KOPT-K1 (cell line): ENCODE data around the gene IL12B.
"Not testable (repeated sequence)": the region's sequence is repeated elsewhere in the genome, so short reads cannot be mapped to it uniquely, and the experiment has no call there.

Source experiments
- H3K27ac ChIP-seq: fragments of 200-600 bp; sonication (generic); 2 replicates; pipeline ENCODE4 v1.5.1; 2016; ENCODE audit warnings: antibody characterized with exemption, mild to moderate bottlenecking, low read depth, low read length; ENCODE audit not compliant: poor library complexity, severe bottlenecking
- H3K36me3 ChIP-seq: fragments of 200-600 bp; sonication (generic); 2 replicates; pipeline ENCODE4 v1.5.1; 2017; ENCODE audit warnings: antibody characterized with exemption, mild to moderate bottlenecking, low read length, moderate library complexity; ENCODE audit not compliant: insufficient read depth
- H3K9me3 ChIP-seq: fragments of 200-600 bp; sonication (generic); 2 replicates; pipeline ENCODE4 v1.5.1; 2017; ENCODE audit warnings: antibody characterized with exemption, low read length, mild to moderate bottlenecking; ENCODE audit not compliant: insufficient read depth, poor library complexity, severe bottlenecking

The IL12B gene

DNA sequence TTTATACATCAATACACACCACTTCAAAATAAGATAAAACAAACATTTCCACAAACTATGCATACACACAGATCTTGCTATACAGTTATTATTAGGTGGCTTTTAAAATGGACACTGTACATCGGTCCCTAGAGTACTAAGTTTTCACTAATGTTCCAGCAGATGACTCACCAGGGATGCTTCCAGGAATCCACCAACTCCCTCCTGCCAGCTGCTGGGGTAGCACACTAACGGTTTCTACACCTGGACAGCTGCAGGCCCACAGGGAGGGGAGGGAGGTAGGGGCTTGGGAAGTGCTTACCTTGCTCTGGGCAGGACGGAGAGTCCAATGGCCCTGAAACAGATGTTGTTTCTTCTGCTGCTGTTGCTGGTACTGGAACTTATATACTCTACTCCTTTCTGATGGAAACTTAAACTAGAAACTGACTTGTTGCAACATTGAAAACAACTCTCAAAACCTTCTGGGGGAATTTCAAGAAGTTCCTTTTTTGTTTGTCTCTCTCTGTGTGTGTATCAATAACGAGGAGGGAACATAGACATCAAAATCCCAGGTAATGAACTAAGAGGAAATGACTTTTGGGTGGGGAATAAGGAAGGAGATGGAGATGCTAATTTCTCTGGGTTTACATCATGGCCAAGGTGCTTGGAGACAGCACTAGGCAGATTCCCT lies at the start of gene IL12B:
Gene IL12B, minus strand, starts transcription at position 357 of the 670 bp plus-strand sequence. CDS start 3,705 bp downstream, outside the sequence.
- Histone ChIP-seq H3K27ac (no peak within 1 kb of the TSS), H3K9me3 (no peaks in the 10 kb centered on the region)

DNA sequence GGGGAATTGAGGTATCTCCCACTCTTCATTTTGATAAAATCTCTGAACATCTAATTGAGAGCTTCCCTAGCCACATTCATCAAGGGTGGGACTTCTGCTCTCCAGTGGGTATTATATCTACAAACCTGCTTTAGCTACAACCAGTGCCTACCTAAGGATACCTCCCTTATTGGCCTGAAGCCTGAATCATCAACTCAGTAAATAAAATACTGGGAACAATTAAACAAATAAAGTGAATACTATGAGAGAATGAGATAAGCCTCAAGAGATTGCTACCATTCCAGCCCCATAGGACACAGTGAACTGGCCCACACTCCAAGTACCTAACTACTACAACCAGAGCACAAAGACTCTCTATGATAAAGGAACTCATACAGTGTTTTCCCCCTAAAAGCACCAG lies 47.4 kb upstream of the IL12B start:
- Histone ChIP-seq H3K27ac (no peak overlapping the region), H3K36me3 (no peaks in the 10 kb centered on the region), H3K9me3 (peaks cover 8% of the 10 kb centered on the region)

More for the DNA sequence above, at the start of gene IL12B:
- no peaks in the 10 kb centered on the region for H3K36me3 ChIP-seq

GRCh38 chr5:159367866-159368265 lies 37.6 kb upstream of the IL12B start:
- H3K9me3 ChIP-seq, H3K27ac ChIP-seq, H3K36me3 ChIP-seq: not testable (repeated sequence)

DNA sequence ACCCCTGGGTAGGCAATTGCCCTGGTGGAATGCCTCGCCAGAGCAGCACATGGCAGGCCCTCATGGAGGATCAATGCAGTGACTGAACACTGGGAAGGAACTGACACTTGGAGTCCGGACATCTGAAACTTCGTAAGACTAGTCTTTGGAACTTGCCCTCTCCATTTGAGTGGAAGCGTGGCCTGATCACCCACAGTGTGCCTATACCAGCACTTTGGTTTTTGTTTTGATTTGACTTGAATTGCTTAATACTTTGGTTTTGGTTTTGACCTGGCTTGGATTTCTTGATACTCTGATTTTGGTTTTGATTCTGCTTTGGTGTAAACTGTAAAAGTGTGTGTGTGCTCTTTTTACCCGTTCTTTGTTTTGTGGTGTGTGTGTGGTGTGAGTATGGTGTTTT lies 36.5 kb upstream of the IL12B start:
- not testable (repeated sequence) for H3K9me3 ChIP-seq, H3K36me3 ChIP-seq, H3K27ac ChIP-seq

- Histone ChIP-seq H3K9me3 (no peaks in the 10 kb centered on the region), H3K36me3 (no peaks in the 10 kb centered on the region), H3K27ac (no peak overlapping the region)
Observed at GRCh38 chr5:159362220-159362619, 31.9 kb upstream of the IL12B start.

DNA sequence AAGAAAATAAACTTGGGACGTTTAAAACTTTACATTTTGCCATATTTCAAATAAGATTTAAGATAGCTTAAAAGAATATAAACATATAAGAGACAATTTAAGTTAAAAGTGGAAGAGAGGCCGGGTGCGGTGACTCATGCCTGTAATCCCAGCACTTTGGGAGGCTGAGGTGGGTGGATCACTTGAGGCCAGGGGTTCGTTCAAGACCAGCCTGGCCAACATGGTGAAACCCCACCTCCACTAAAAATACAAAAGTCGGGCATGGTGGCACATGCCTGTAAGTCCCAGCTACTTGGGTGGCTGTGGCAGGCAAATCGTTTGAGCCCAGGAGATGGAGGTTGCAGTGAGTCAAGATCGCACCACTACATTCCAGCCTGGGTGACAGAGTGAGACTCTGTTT lies 29.6 kb upstream of the IL12B start:
- H3K27ac ChIP-seq, H3K9me3 ChIP-seq, H3K36me3 ChIP-seq: not testable (repeated sequence)

GRCh38 chr5:159359408-159359807 lies 29.1 kb upstream of the IL12B start:
- H3K27ac ChIP-seq, result no peak overlapping the region
- H3K36me3 ChIP-seq, result no peaks in the 10 kb centered on the region
- no peaks in the 10 kb centered on the region for H3K9me3 ChIP-seq

- Histone ChIP-seq H3K27ac (no peak overlapping the region), H3K9me3 (no peaks in the 10 kb centered on the region), H3K36me3 (no peaks in the 10 kb centered on the region)
Observed at GRCh38 chr5:159353661-159354252, 23.5 kb upstream of the IL12B start.

GRCh38 chr5:159350644-159351043 lies 20.4 kb upstream of the IL12B start:
- H3K36me3 ChIP-seq, H3K9me3 ChIP-seq, H3K27ac ChIP-seq: not testable (repeated sequence)

GRCh38 chr5:159350216-159350615 lies 19.9 kb upstream of the IL12B start:
- not testable (repeated sequence) for H3K9me3 ChIP-seq, H3K36me3 ChIP-seq, H3K27ac ChIP-seq

DNA sequence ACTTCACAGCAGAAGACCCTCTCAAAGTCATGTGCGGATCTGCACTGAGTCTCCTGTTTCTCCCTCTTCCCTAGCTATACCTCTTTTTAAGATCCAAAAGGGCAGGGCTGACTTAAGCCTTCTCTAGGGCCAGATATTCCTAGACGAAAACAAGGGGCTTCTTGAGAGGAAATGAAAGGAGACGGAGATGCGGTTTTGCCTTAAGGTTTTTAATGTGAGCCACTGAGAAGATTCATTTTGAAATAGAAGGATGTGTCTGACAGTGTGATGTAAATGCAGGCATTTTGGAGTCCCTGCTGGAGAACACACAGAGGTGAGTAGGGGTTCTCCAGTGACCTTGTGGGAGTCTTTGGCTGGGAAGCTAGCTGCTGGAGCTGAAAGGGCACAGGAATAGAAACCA lies 15.6 kb upstream of the IL12B start:
- H3K27ac ChIP-seq, result no peak overlapping the region

DNA sequence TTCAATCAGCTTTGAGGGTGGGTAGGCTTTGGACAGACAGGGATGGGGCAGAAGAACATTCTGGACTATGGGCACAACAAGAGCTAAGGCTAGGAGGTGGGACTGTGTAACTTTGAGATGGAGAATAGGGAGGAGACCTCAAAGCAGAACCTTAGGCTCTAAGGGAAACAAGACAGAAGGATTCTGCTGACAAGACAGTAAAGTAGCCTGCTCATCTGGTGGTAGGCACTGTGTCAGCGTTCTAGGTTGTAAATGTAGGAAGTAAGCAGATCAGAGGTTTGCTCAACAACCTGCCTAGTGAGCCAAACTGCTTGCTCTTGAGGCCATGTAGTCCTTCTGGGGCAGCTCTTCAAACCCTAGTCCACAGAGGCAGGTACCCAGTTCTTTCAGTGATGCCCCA lies 15.0 kb upstream of the IL12B start:
- Histone ChIP-seq H3K36me3 (no peaks in the 10 kb centered on the region), H3K9me3 (no peaks in the 10 kb centered on the region), H3K27ac (no peak overlapping the region)

More for the DNA sequence above, 15.6 kb upstream of the IL12B start:
- no peaks in the 10 kb centered on the region for H3K36me3 ChIP-seq
- H3K9me3 ChIP-seq, result no peaks in the 10 kb centered on the region

DNA sequence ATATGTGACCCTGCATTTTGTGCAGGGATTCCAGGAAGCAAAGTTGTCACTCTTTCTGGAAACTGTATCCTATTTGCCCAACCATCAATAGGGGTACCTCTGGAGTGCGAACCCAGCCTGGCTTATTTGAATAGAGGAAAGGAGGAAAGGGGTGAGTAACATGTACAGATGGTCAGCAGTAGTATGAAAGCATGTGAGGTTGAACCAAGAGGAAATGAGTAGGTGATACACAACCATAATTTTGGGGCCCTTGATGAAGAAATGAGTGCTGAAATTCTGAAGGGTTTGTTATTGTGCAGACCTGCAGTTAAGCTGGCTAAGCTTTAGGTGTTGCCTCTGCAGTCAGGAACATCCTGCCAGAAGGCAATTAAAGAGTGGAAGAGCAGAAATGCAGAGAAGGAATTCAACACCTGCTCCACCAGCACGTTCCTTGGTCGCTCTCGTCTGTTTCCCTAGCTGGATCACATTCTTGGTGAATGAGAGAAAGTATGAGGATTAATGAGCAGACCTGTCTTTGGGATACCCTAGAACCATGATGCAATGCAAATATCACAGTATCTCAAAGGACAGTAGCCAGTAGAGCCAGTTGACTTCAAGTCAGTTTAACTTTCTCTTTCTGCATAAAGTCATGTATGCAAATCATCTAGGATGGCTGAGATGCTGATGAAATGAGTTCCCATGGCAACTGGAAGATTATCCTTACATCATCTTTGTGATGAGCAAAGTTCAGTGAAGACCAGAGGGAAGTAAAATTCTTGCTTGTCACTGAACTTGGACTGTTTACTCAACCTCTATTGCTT lies 13.2 kb upstream of the IL12B start:
- Histone ChIP-seq H3K27ac (no peak overlapping the region), H3K36me3 (no peaks in the 10 kb centered on the region), H3K9me3 (no peaks in the 10 kb centered on the region)

DNA sequence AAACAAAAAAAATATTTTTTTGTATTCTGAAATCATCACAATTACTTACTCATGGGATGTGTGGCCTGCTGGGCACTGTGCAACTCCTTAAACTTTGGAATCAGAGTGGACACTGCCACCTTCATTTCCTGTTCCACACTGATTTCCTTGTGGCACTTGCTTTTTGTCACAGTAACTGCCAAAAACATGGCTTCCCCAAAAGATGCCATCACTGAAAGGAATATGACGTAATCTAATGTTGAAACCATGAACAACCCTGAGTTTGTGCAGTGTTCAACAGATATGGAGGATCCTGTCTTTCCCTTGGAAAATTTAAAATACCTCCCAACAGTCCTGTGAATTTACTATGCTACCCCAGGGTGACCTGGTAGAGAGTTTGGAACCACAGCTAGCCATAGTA lies 12.6 kb upstream of the IL12B start:
- Histone ChIP-seq H3K9me3 (no peaks in the 10 kb centered on the region), H3K36me3 (no peaks in the 10 kb centered on the region), H3K27ac (no peak overlapping the region)

DNA sequence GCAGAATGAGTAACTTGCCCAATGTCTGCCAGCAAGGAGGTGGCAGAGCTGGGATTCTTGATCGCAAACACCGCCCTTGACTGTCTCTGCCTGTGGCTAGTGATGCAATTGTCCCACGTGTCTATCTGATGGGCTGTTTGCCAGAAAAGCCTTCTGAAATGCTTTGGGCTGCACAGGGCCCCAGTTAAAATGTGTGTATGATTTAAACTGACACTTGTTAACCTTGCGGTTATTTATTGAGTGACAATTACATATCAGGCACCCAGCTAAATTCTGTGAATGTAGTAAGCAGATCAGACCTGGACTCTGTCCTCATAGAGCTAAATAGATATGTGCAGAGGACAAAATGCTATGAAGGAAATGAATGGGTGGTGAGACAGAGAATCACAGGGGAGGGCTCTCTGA lies 11.6 kb upstream of the IL12B start:
- Histone ChIP-seq H3K36me3 (no peaks in the 10 kb centered on the region), H3K27ac (no peak overlapping the region), H3K9me3 (no peaks in the 10 kb centered on the region)
